ENCODE results near the gene APOC1. TPM values are rescaled to one million over a fixed set of nuclear protein-coding genes. Genes with fewer than 3 reads are reported as not detected.

APOC1 gene
- polyA plus RNA-seq, 1 of the 3 experiments (the other 2 are of a cell fraction): 2.7 TPM

DNA sequence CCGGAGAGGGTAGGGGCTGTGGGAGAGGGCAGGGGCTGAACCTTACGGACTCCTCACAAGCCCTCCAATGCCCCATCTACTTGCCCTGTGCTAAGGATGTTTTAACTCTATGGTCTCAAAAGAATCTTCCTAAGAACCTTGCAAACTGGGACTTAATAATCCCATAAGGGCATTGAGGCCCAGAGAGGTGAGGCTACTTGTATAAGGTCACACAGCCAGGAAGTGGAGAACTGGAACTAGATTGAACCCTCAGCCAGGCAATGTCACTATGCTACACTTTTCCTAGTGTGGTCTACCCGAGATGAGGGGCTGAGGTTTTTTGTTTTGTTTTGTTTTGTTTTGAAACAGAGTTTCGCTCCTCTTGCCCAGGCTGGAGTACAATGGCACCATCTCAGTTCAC lies 17.1 kb downstream of the APOC1 start:
- H3K27me3 ChIP-seq (ENCODE audit: insufficient read depth): 0 out of 2 replicates have a peak, but pooled peaks cover 14% of the 10 kb centered on the region
- H3K4me2 ChIP-seq: no peak overlapping the region
- POLR2A ChIA-PET: no interaction called here
- no peaks in the 10 kb centered on the region for H3F3A ChIP-seq (replicated peaks; ENCODE audit: insufficient read depth)
- CTCF ChIA-PET: interaction anchor here (1.1 kb wide), 1 partner anchor 21 kb away, joined by 3 read pairs; no protein-coding TSS in a partner anchor
- H3K9ac ChIP-seq: no peak overlapping the region
- DNase-seq: peak; percentile 5
- no peaks in the 10 kb centered on the region for H3K36me3 ChIP-seq (replicated peaks in 1 of 2; ENCODE audit: control insufficient read depth in 1 of 2, insufficient read depth in 2 of 2, low read length in 1 of 2)
- TF ChIP-seq, protein P1, sequence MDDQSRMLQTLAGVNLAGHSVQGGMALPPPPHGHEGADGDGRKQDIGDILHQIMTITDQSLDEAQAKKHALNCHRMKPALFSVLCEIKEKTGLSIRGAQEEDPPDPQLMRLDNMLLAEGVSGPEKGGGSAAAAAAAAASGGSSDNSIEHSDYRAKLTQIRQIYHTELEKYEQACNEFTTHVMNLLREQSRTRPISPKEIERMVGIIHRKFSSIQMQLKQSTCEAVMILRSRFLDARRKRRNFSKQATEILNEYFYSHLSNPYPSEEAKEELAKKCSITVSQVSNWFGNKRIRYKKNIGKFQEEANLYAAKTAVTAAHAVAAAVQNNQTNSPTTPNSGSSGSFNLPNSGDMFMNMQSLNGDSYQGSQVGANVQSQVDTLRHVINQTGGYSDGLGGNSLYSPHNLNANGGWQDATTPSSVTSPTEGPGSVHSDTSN (IDR thresholded peaks at IDR 0.05): no peak
- H3K27ac ChIP-seq (ENCODE audit: low read depth in 2 of 2, low read length in 1 of 2): no peak overlapping the region
- no peaks in the 10 kb centered on the region for H3K79me2 ChIP-seq (ENCODE audit: insufficient read depth)
- H2AFZ ChIP-seq (ENCODE audit: low read depth): no peak overlapping the region
- H3K4me3 ChIP-seq (ENCODE audit: low read depth in 2 of 2, low read length in 1 of 2): no peak overlapping the region
- H3K9me3 ChIP-seq: no peaks in the 10 kb centered on the region
- WGBS (ENCODE audit: low lambda C conversion rate): 45% methylated on average over 4 of the region's 4 CpGs
- no peaks in the 10 kb centered on the region for H3K9me2 ChIP-seq
- H4K20me1 ChIP-seq (ENCODE audit: insufficient read depth): no peaks in the 10 kb centered on the region
- H3K4me1 ChIP-seq (ENCODE audit: control insufficient read depth in 1 of 2, insufficient read depth in 2 of 2, low read depth in 1 of 2, low read length in 1 of 2): no peaks in the 10 kb centered on the region; a peak in 1 of 4 replicates

DNA sequence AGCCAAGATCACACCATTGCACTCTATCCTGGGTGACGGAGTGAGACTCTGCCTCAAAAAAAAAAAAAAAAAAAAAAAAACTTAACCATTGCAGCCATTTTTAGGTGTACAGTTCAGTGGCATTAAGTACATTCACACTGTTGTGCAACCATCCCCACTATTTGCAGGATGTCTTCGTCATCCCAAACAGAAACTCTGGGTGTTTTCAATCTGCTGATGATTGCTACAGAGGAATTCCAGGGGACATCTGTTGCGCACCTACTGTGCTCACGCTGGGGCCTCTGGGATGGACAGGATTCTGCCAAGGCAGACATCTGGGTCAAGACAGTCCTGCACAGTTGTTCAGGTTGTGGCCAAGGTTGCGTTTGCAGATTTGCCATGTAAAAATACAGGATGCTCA lies 25.3 kb downstream of the APOC1 start:
- Histone ChIP-seq H4K20me1 (ENCODE audit: insufficient read depth) (no peaks in the 10 kb centered on the region), H3K4me3 (ENCODE audit: low read depth in 2 of 2, low read length in 1 of 2) (no peak overlapping the region), H3K4me1 (ENCODE audit: control insufficient read depth in 1 of 2, insufficient read depth in 2 of 2, low read depth in 1 of 2, low read length in 1 of 2) (no peaks in the 10 kb centered on the region), H3K36me3 (replicated peaks in 1 of 2; ENCODE audit: control insufficient read depth in 1 of 2, insufficient read depth in 2 of 2, low read length in 1 of 2) (no peaks in the 10 kb centered on the region), H3F3A (replicated peaks; ENCODE audit: insufficient read depth) (no peaks in the 10 kb centered on the region), H2AFZ (ENCODE audit: low read depth) (no peak overlapping the region), H3K27me3 (ENCODE audit: insufficient read depth) (no peaks in the 10 kb centered on the region), H3K79me2 (ENCODE audit: insufficient read depth) (no peaks in the 10 kb centered on the region), H3K9ac (no peak overlapping the region), H3K9me3 (no peaks in the 10 kb centered on the region), H3K9me2 (no peaks in the 10 kb centered on the region), H3K27ac (ENCODE audit: low read depth in 2 of 2, low read length in 1 of 2) (no peak overlapping the region), H3K4me2 (no peak overlapping the region)
- no peak for DNase-seq
- TF ChIP-seq, protein P1 (IDR thresholded peaks at IDR 0.05): no peak
- TF ChIP-seq, protein P2, sequence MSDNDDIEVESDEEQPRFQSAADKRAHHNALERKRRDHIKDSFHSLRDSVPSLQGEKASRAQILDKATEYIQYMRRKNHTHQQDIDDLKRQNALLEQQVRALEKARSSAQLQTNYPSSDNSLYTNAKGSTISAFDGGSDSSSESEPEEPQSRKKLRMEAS (IDR thresholded peaks at IDR 0.05; ENCODE audit: low read depth): no peak
- TF ChIP-seq TEAD4 (IDR thresholded peaks at IDR 0.05; ENCODE audit: borderline replicate concordance, insufficient read depth): no peak
- no peak for TF ChIP-seq FOXJ3 (CRISPR knock-in tag; IDR thresholded peaks at IDR 0.05)
- TF ChIP-seq, protein P3, sequence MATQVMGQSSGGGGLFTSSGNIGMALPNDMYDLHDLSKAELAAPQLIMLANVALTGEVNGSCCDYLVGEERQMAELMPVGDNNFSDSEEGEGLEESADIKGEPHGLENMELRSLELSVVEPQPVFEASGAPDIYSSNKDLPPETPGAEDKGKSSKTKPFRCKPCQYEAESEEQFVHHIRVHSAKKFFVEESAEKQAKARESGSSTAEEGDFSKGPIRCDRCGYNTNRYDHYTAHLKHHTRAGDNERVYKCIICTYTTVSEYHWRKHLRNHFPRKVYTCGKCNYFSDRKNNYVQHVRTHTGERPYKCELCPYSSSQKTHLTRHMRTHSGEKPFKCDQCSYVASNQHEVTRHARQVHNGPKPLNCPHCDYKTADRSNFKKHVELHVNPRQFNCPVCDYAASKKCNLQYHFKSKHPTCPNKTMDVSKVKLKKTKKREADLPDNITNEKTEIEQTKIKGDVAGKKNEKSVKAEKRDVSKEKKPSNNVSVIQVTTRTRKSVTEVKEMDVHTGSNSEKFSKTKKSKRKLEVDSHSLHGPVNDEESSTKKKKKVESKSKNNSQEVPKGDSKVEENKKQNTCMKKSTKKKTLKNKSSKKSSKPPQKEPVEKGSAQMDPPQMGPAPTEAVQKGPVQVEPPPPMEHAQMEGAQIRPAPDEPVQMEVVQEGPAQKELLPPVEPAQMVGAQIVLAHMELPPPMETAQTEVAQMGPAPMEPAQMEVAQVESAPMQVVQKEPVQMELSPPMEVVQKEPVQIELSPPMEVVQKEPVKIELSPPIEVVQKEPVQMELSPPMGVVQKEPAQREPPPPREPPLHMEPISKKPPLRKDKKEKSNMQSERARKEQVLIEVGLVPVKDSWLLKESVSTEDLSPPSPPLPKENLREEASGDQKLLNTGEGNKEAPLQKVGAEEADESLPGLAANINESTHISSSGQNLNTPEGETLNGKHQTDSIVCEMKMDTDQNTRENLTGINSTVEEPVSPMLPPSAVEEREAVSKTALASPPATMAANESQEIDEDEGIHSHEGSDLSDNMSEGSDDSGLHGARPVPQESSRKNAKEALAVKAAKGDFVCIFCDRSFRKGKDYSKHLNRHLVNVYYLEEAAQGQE (IDR thresholded peaks at IDR 0.05; ENCODE audit: low read depth, low read length): no peak
- TF ChIP-seq, protein P4, sequence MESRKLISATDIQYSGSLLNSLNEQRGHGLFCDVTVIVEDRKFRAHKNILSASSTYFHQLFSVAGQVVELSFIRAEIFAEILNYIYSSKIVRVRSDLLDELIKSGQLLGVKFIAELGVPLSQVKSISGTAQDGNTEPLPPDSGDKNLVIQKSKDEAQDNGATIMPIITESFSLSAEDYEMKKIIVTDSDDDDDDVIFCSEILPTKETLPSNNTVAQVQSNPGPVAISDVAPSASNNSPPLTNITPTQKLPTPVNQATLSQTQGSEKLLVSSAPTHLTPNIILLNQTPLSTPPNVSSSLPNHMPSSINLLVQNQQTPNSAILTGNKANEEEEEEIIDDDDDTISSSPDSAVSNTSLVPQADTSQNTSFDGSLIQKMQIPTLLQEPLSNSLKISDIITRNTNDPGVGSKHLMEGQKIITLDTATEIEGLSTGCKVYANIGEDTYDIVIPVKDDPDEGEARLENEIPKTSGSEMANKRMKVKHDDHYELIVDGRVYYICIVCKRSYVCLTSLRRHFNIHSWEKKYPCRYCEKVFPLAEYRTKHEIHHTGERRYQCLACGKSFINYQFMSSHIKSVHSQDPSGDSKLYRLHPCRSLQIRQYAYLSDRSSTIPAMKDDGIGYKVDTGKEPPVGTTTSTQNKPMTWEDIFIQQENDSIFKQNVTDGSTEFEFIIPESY (IDR thresholded peaks at IDR 0.05; ENCODE audit: borderline replicate concordance, low read depth): no peak
- TF ChIP-seq NRF1 (IDR thresholded peaks at IDR 0.05; ENCODE audit: low read depth, low read length): no peak
- no peak for TF ChIP-seq EP300 (IDR thresholded peaks at IDR 0.05; ENCODE audit: borderline replicate concordance in 1 of 2, low read depth in 1 of 2, low read length in 1 of 2)
- no peak for TF ChIP-seq YY1 (IDR thresholded peaks at IDR 0.05; ENCODE audit: low read depth)
- no peak for TF ChIP-seq TCF12 (IDR thresholded peaks at IDR 0.05)
- TF ChIP-seq, protein P5, sequence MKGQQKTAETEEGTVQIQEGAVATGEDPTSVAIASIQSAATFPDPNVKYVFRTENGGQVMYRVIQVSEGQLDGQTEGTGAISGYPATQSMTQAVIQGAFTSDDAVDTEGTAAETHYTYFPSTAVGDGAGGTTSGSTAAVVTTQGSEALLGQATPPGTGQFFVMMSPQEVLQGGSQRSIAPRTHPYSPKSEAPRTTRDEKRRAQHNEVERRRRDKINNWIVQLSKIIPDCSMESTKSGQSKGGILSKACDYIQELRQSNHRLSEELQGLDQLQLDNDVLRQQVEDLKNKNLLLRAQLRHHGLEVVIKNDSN (IDR thresholded peaks at IDR 0.05; ENCODE audit: borderline replicate concordance, low read depth): no peak
- no peak for TF ChIP-seq SIN3A (IDR thresholded peaks at IDR 0.05; ENCODE audit: borderline replicate concordance, low read depth, low read length)
- no peak for TF ChIP-seq GATA2 (CRISPR knock-in tag; IDR thresholded peaks at IDR 0.05)
- TF ChIP-seq ELF1 (IDR thresholded peaks at IDR 0.05): no peak
- 72% methylated on average over 5 of the region's 5 CpGs for WGBS (ENCODE audit: low lambda C conversion rate)
- ChIA-PET POLR2A (no interaction called here), CTCF (interaction anchor here (0.8 kb wide), 1 partner anchor 12 kb away, joined by 4 read pairs; no protein-coding TSS in a partner anchor)
